Transverse colon (tissue), 4 donors: Measurements from ENCODE around the gene ENDOD1. TPM values are rescaled to one million over a fixed set of nuclear protein-coding genes. Genes with fewer than 3 reads are reported as not detected.

Experiments
- DNase-seq: peaks from one replicate; pipeline ENCODE4 v3.0.0-alpha.2; 2019
- H3K27ac ChIP-seq, 4 donors: fragments of 200-600 bp; sonication (generic); 2 replicates each; pipeline ENCODE4 v1.5.1; 2016 to 2018; ENCODE audit warnings: inconsistent platforms in 4 of 4
- H3K27me3 ChIP-seq: fragments of 200-600 bp; sonication (generic); 2 replicates; pipeline ENCODE4 v1.5.1; 2017; ENCODE audit warnings: inconsistent platforms
- H3K36me3 ChIP-seq, 4 donors: fragments of 200-600 bp; sonication (generic); 2 replicates each; pipeline ENCODE4 v1.5.1; 2017 to 2019; ENCODE audit warnings: inconsistent platforms in 4 of 4
- H3K4me1 ChIP-seq, 4 donors: fragments of 200-600 bp; sonication (generic); 2 replicates each; pipeline ENCODE4 v1.5.1; 2017 to 2020; ENCODE audit warnings: inconsistent platforms in 4 of 4
- H3K4me3 ChIP-seq, 4 donors: fragments of 200-600 bp; sonication (generic); 1 replicate in 1 of 4; 2 replicates in 3 of 4; pipeline versions ENCODE4 v1.5.1 to v1.6.1; 2017 to 2019; ENCODE audit warnings: inconsistent platforms in 4 of 4
- H3K9me3 ChIP-seq, 2 donors: fragments of 200-600 bp; sonication (generic); 2 replicates each; pipeline ENCODE4 v1.5.1; 2017 to 2019; ENCODE audit warnings: inconsistent platforms in 2 of 2
- CTCF ChIP-seq, 5 experiments: fragments of 200-600 bp in 3 of 5; fragments of 450-650 bp in 2 of 5; sonication (generic) in 3 of 5; IDR thresholded peaks; 1 replicate in 2 of 5; 2 replicates in 3 of 5; pipeline ENCODE4 v1.5.1; 2016 to 2017; ENCODE audit warnings: antibody characterized with exemption in 5 of 5, inconsistent platforms in 3 of 5, mild to moderate bottlenecking in 2 of 5, moderate library complexity in 1 of 5
- EP300 ChIP-seq: sonication (generic); formaldehyde crosslinking; IDR thresholded peaks from one replicate; pipeline ENCODE4 v1.6.1; 2017; ENCODE audit warnings: antibody characterized with exemption, low read depth
- POLR2A ChIP-seq: fragments of 450-650 bp; IDR thresholded peaks from one replicate; pipeline ENCODE4 v1.6.1; 2016; ENCODE audit warnings: antibody characterized with exemption, mild to moderate bottlenecking, moderate library complexity
- POLR2AphosphoS5 ChIP-seq, 3 donors: sonication (generic); formaldehyde crosslinking; IDR thresholded peaks; one replicate each; pipeline ENCODE4 v1.6.1; 2016; ENCODE audit warnings: antibody characterized with exemption in 3 of 3
- WGBS, 2 donors: methylation state at CpG; one replicate each; pipeline ENCODE4 v1.1.5; 2018; ENCODE audit warnings: low coverage in 1 of 2; 5-methylcytosine and 5-hydroxymethylcytosine counted together
- in situ Hi-C, 4 donors: fragments of 200-750 bp; cut with MboI; loops; one replicate each; pipeline versions ENCODE4 v1.15.0 to v1.15.1; 2017; ENCODE audit warnings: low sequenced_read_pairs in 3 of 4, low pct_ligation_motif_present in 1 of 4, low pct_unique_long_range_greater_than_20kb in 1 of 4
- intact Hi-C: fragments of 100-400 bp; cut with DNase I; formaldehyde crosslinking; loops from one replicate; pipeline ENCODE4 v1.15.1; 2023; ENCODE audit warnings: low total_unique reads
- total RNA-seq, 4 donors: library from RNA; depleted of rRNA; stranded (reverse); fragments of >200 nt; gene quantifications; one replicate each; pipeline ENCODE4 v1.1.0, GENCODE V29; 2016

ENDOD1 gene
- total RNA-seq, 4 donors from 2014 or later: 36.4 to 86.2 (median 73.2) TPM

- peaks cover 0 to 6% (median 0%) of the 10 kb centered on the region in 4 donors for H3K4me1 ChIP-seq
- no peak for TF ChIP-seq POLR2AphosphoS5 (IDR thresholded peaks at IDR 0.05)
- TF ChIP-seq POLR2A: no peak
- TF ChIP-seq CTCF (IDR thresholded peaks at IDR 0.05): no peak
- no peak for TF ChIP-seq EP300
- H3K36me3 ChIP-seq: no peaks in the 10 kb centered on the region
- H3K27me3 ChIP-seq: no peaks in the 10 kb centered on the region
- in situ Hi-C loops: no loop called here
- H3K9me3 ChIP-seq: no peaks in the 10 kb centered on the region
- no peak overlapping the region for H3K27ac ChIP-seq
- intact Hi-C loops: no loop called here
- no peak for DNase-seq
- no peak overlapping the region for H3K4me3 ChIP-seq
Observed at GRCh38 chr11:95084509-95084908, 5.1 kb upstream of the ENDOD1 start.

- Histone ChIP-seq H3K36me3 (no peaks in the 10 kb centered on the region), H3K4me3 (no peak overlapping the region), H3K27ac (no peak overlapping the region), H3K27me3 (no peaks in the 10 kb centered on the region), H3K9me3 (no peaks in the 10 kb centered on the region), H3K4me1 (peaks cover 0 to 6% (median 0%) of the 10 kb centered on the region in 4 donors)
- no peak for DNase-seq
- intact Hi-C loops (no loop called here), in situ Hi-C loops (no loop called here)
- WGBS, 2 donors: 89 to 91% methylated on average over 3 of the region's 3 CpGs
- no peak for TF ChIP-seq POLR2A
- TF ChIP-seq EP300: no peak
- TF ChIP-seq CTCF (IDR thresholded peaks at IDR 0.05): no peak
- no peak for TF ChIP-seq POLR2AphosphoS5 (IDR thresholded peaks at IDR 0.05)
Observed at GRCh38 chr11:95085117-95085816, 4.4 kb upstream of the ENDOD1 start.

GRCh38 chr11:95086151-95086550 lies 3.5 kb upstream of the ENDOD1 start:
- H3K36me3 ChIP-seq: no peaks in the 10 kb centered on the region
- no peak overlapping the region for H3K27ac ChIP-seq
- in situ Hi-C loops (no loop called here), intact Hi-C loops (no loop called here)
- H3K4me3 ChIP-seq: no peak overlapping the region
- H3K4me1 ChIP-seq: peaks cover 2 to 14% (median 8%) of the 10 kb centered on the region in 4 donors
- H3K9me3 ChIP-seq: no peaks in the 10 kb centered on the region
- TF ChIP-seq EP300 (no peak), POLR2AphosphoS5 (IDR thresholded peaks at IDR 0.05) (no peak), CTCF (IDR thresholded peaks at IDR 0.05) (no peak), POLR2A (no peak)
- no peaks in the 10 kb centered on the region for H3K27me3 ChIP-seq
- 84 to 94% methylated on average over 2 of the region's 2 CpGs for WGBS, 2 donors
- DNase-seq: no peak

- Histone ChIP-seq H3K4me1 (peaks cover 6 to 23% (median 15%) of the 10 kb centered on the region in 4 donors), H3K27me3 (no peaks in the 10 kb centered on the region), H3K4me3 (no peak overlapping the region), H3K9me3 (no peaks in the 10 kb centered on the region), H3K27ac (no peak overlapping the region), H3K36me3 (no peaks in the 10 kb centered on the region)
- DNase-seq: no peak
- intact Hi-C loops (no loop called here), in situ Hi-C loops (no loop called here)
- 88 to 95% methylated on average over 1 of the region's 1 CpG for WGBS, 2 donors
- TF ChIP-seq POLR2A (no peak), CTCF (IDR thresholded peaks at IDR 0.05) (no peak), EP300 (no peak), POLR2AphosphoS5 (IDR thresholded peaks at IDR 0.05) (no peak)
Observed at GRCh38 chr11:95086836-95087570, 2.6 kb upstream of the ENDOD1 start.
